ENCODE measurements around the gene PPARG. TPM values are rescaled to one million over a fixed set of nuclear protein-coding genes. Genes with fewer than 3 reads are reported as not detected.

The PPARG gene
- total and polyA plus RNA-seq, 12 donors, result 3.1 to 21.9 (median 6.8) TPM

- intact Hi-C loops (cut with DNase I), result no loop called here
- Histone ChIP-seq H3K27ac (no peak overlapping the region), H3K36me3 (replicated peaks in 1 of 2) (no peaks in the 10 kb centered on the region), H3K9me3 (replicated peaks in 1 of 3) (no peaks in the 10 kb centered on the region), H3K4me3 (no peak overlapping the region), H3K4me1 (replicated peaks in 1 of 2) (no peaks in the 10 kb centered on the region), H3K27me3 (no peaks in the 10 kb centered on the region)
- DNase-seq, result no peak
- no peak for TF ChIP-seq CTCF (IDR thresholded peaks at IDR 0.05)
- 78 to 86% (median 83%) methylated on average over 9 of the region's 9 CpGs for WGBS, 4 donors
Measured at GRCh38 chr3:12292770-12293169, 3.9 kb downstream of the PPARG start.

GRCh38 chr3:12294885-12295580, 6.2 kb downstream of the PPARG start:
- intact Hi-C loops (cut with DNase I), result no loop called here
- no peak for DNase-seq
- no peaks in the 10 kb centered on the region for H3K27me3 ChIP-seq
- no peaks in the 10 kb centered on the region for H3K36me3 ChIP-seq (replicated peaks in 1 of 2)
- H3K4me1 ChIP-seq (replicated peaks in 1 of 2), result no peaks in the 10 kb centered on the region
- no peaks in the 10 kb centered on the region for H3K9me3 ChIP-seq (replicated peaks in 1 of 3)
- 71 to 86% (median 78%) methylated on average over 6 of the region's 6 CpGs for WGBS, 4 donors
- H3K27ac ChIP-seq, result no peak overlapping the region
- TF ChIP-seq CTCF (IDR thresholded peaks at IDR 0.05) (no peak), POLR2A (IDR thresholded peaks at IDR 0.05) (no peak)
- H3K4me3 ChIP-seq, result no peak overlapping the region

GRCh38 chr3:12296511-12296910, 7.6 kb downstream of the PPARG start:
- Histone ChIP-seq H3K27me3 (no peaks in the 10 kb centered on the region), H3K9me3 (replicated peaks in 1 of 3) (no peaks in the 10 kb centered on the region), H3K27ac (no peak overlapping the region), H3K36me3 (replicated peaks in 1 of 2) (no peaks in the 10 kb centered on the region), H3K4me3 (no peak overlapping the region), H3K4me1 (replicated peaks in 1 of 2) (no peaks in the 10 kb centered on the region)
- DNase-seq, result no peak
- WGBS, 4 donors, result 80 to 89% (median 87%) methylated on average over 4 of the region's 4 CpGs
- no peak for TF ChIP-seq POLR2A (IDR thresholded peaks at IDR 0.05)
- TF ChIP-seq CTCF (IDR thresholded peaks at IDR 0.05), result no peak
- intact Hi-C loops (cut with DNase I), result no loop called here

- TF ChIP-seq POLR2A (IDR thresholded peaks at IDR 0.05) (no peak), CTCF (IDR thresholded peaks at IDR 0.05) (no peak)
- Histone ChIP-seq H3K36me3 (replicated peaks in 1 of 2) (no peaks in the 10 kb centered on the region), H3K27ac (no peak overlapping the region), H3K4me1 (replicated peaks in 1 of 2) (no peaks in the 10 kb centered on the region), H3K9me3 (replicated peaks in 1 of 3) (no peaks in the 10 kb centered on the region), H3K4me3 (no peak overlapping the region), H3K27me3 (no peaks in the 10 kb centered on the region)
- intact Hi-C loops (cut with DNase I), result no loop called here
- DNase-seq, result no peak
- 87 to 93% (median 89%) methylated on average over 8 of the region's 8 CpGs for WGBS, 4 donors
Measured at GRCh38 chr3:12299026-12299425, 10.2 kb downstream of the PPARG start.
